GM23248 (cell line): Measurements from ENCODE around the gene CR1L.
"Not testable (repeated sequence)": the region's sequence is repeated elsewhere in the genome, so short reads cannot be mapped to it uniquely, and the experiment has no call there.

Source experiments
- EZH2 ChIP-seq: fragments of 200-600 bp; sonication (generic); IDR thresholded peaks from 2 replicates; pipeline ENCODE4 v1.6.1; 2018; ENCODE audit warnings: antibody characterized with exemption, mild to moderate bottlenecking; ENCODE audit not compliant: insufficient read depth, poor library complexity, severe bottlenecking
- EZH2phosphoT487 ChIP-seq: fragments of 200-600 bp; sonication (generic); IDR thresholded peaks from 2 replicates; pipeline ENCODE4 v1.6.1; 2018; ENCODE audit warnings: antibody characterized with exemption, moderate library complexity, mild to moderate bottlenecking, low read depth; ENCODE audit not compliant: insufficient read depth

GRCh38 chr1:207682872-207683434 is 38.0 kb downstream of the CR1L start:
- TF ChIP-seq EZH2phosphoT487, EZH2: not testable (repeated sequence)
